ENCODE data around the gene LRRD1.
"Not testable (repeated sequence)": the region's sequence is repeated elsewhere in the genome, so short reads cannot be mapped to it uniquely, and the experiment has no call there.

LRRD1 gene

GRCh38 chr7:92137557-92137956 lies 41.4 kb downstream of the LRRD1 start:
- no peak for DNase-seq

DNA sequence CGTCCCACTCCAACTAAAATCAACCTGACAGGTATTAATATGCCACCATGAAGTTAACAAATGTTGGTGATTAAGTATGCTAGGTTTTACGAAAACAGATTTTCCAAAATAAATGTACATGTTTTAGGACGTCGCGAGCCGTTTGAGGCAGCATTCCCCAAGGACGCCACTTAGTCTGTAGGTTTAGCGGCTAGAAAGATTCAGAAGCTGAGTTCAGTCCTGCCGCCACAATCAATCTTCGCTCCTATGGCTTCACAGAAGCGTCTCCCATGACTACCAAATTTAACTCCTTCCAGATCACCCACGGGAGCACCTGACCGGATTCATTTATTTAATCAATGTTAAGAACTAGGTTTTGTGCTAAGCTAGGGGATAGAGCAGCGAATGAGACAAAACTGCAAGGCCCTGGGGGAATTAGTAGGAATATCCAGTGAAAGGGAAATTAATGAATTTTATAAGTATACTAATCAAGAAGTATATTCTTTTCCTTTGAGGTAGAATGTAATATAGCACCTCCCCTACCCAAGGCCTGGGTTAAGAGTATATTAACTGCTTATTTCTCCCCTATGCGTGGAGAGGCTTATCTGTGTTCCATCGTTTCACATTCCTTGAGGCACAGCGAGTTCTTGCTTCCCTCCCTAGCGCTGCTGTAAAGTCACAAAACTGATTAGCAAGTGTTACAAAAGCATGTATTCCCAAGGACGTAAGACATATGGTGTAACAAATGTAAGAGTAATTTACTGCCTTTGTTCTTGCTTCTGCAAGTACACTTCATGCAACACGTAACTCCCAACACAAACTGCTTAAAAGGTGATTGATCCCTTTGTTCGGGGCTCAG lies 43.7 kb downstream of the LRRD1 start:
- no peak for DNase-seq

DNA sequence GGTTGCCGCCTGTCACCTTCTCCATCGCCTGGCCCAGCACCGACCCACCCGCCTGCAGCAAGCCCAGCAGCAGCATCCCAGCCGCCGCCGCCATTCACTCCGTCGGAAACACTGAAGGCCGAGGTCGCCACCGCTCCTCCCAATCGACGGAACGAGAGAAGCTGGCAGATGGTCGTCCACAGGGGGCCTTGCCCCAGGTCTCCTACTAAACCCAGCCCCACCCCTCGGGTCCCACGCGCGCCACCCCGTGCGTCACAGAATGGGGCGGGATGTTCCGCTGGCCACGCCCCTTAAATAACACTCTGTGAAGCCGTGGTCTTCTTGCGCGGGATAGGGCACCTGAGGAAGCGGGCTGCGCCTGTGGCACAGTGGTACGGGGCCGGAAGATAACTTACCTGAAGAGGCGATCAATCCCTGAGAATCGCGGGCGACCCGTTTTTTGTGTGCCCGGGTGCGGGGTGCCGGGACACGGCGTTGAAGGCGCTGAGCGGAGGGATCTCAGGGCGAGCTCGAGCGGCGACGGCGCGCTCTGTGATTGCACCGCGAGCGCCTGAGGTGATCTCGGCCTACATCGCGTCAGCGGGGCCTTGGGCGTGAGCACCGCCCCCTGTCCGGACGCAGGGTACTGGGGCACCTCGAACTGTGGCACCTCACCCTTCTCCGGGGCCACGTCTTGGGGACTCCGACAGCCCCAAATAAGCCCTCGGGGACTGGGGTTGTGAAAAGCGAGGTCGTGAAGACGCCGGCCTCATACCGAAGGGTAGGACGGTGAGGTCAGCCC lies 44.5 kb downstream of the LRRD1 start, which contains the start of gene CYP51A1:
CYP51A1 (minus strand) TSS at position 207 of the 781 bp plus-strand sequence; CDS start at position 94, 113 bp downstream.
- peak; percentile 78 to 85 for DNase-seq

DNA sequence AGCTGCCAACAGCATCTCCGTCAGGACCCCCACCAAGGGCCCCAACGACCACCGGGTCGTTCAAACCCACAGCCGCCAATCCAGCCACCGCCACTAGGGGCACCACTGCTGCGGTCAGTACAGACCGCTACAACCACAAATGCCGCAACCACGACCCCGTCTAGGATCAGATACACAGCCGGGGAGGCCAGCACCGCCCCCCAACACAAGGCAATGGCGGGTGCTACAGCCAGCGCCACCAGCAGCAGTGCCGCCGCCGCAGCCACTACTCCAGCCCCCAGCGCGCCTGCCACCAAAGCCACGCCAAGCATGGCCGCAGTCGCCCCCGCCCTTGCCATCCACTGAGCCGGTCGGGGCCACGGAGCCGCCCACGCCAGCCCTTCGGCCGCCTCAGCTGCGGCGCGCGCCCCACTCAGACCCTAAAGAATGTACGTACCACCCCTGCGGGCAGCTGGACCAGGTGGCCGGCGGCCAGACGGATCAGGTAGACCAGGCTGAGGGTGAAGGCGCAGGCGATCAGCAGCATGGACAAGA lies 45.1 kb downstream of the LRRD1 start:
- peak; percentile 21 to 81 for DNase-seq

DNA sequence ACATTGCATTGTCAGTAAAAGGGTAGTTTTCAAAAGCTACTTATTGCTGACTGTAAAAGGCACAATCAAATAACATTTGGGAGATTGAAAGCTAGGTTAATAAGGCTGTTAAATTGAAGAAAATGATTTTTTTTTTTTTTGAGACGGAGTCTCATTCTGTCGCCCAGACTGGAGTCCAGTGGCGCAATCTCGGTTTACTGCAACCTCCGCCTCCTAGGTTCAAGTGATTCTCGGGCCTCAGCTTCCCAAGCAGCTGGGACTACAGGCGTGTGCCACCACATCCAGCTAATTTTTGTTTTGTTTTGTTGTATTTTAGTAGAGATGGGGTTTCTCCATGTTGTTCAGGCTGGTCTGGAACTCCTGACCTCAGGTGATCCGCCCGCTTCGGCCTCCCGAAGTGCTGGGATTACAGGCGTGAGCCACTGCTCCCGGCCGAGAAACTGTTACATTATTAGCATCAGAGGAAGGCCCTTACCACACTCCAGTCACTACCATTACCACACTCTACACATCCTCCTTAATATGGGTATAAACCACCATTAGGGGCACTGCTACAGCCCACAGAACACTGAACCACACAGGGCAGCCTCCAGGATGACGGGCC lies 45.7 kb downstream of the LRRD1 start:
- DNase-seq = no peak

- DNase-seq = no peak
Measured at GRCh38 chr7:92131764-92132330, 47.1 kb downstream of the LRRD1 start.

- DNase-seq = no peak
Measured at GRCh38 chr7:92131093-92131492, 47.8 kb downstream of the LRRD1 start.

GRCh38 chr7:92121681-92122080 lies 57.3 kb downstream of the LRRD1 start:
- DNase-seq = no peak

DNA sequence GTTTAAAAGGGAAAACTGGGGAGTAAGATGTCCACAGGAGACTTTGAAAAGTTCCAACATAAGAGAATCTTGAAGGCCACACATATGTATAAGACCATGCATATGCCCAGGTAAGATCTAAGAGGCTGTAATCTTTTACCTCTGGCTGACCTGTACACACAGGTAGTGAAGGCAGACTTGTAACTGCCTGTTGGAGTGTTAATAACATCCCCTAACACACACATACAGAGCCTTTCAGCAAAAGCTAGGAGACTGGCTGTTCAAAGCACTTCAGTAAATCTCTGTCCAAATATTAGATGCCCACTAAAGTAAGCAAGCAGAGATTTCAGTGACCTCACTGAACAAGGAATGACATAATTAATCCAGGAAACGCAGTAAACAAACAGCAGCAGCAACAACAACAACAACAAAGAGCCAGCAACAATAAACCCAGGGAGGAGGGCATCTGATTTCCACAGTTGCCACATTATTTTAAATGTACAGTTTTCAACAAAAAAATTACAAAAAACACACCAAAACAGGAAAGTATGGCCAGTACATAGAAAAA lies 59.7 kb downstream of the LRRD1 start:
- no peak for DNase-seq

DNA sequence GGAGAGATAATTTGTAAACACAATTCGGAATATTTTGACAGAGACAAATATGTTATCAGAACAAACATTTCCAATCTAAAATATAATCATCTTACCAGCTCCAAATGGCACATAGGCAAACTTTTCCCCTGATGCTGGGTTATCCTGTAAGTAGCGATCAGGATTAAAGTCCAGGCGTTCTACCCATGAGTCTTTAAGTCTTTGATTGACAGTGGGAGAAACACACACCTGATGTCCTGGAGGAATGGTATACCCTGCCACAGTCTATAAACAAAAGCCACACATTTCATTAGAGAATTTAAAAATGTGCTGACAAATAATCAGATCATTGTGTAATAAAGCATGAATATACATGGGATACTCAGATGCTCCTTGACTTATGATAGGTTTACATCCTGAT lies 62.0 kb downstream of the LRRD1 start:
- DNase-seq = no peak

- no peak for DNase-seq
Measured at GRCh38 chr7:92115821-92116220, 63.1 kb downstream of the LRRD1 start.

DNA sequence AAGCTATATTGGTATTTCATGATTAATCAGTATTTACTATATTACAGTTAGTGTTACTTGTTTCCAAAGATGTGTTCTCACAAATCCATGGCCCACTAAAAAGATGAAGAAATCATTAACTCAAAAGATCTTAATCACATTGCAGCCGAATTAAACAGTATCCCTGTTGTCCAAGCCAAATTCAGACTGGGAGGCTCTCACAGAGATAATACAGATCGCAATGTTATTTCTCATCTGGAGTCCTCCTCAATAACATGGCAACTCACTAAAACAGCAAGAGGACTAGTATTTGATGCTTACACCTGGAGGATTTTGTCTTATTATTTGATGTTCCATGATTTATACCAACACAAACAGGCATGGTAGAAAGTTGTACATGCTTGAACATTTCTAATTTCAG lies 68.1 kb downstream of the LRRD1 start:
- DNase-seq = no peak

- DNase-seq = no peak
Measured at GRCh38 chr7:92108821-92109220, 70.1 kb downstream of the LRRD1 start.

DNA sequence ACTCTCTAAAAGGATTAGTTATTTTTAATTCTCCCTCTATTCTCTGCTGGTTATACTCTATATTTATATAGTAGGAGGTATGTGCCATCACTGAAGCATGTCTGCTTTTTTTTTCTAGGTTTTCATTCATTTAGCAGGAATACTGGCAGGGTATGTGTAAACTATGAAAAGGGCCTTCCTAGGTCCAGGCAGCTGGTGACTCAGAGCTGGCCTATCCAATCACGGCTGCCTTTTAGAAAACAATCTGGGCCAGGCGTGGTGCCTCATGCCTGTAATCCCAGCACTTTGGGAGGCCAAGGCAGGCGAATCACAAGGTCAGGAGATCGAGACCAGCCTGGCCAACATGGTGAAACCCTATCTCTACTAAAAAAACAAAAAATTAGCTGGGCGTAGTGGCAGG lies 76.1 kb downstream of the LRRD1 start:
- DNase-seq = not testable (repeated sequence)

DNA sequence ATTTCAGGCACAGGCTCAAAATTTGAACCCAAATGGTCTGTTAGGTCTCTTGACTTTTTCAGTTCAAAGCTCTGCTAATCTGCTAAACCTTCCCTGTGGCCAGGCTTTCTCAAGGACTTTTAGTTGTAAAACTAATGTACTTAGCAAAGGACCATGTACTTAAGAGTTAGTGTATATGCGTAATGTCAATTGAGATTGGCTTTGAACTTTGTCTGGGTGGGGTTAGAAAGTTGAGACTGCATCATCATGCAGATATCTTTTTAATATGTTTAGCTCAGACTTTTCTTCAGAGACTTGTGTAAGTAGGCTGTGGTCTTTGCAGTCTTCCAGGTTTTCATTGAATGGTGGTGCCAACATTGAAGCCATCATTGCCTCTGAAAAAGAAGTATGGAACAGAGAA lies 78.4 kb downstream of the LRRD1 start:
- no peak for DNase-seq

GRCh38 chr7:92095380-92095779 lies 83.6 kb downstream of the LRRD1 start:
- DNase-seq = no peak
